SK-N-SH (cell line): ENCODE results near the gene PTPN4.

Experiments
- EP300 ChIP-seq, 2 experiments: IDR thresholded peaks; 2 replicates each; pipeline versions ENCODE4 v1.4.0 to v1.6.1; 2012; ENCODE audit warnings: borderline replicate concordance in 1 of 2, low read depth in 1 of 2, low read length in 1 of 2
- FOSL2 ChIP-seq: IDR thresholded peaks from 2 replicates; pipeline ENCODE4 v1.4.0; 2012; ENCODE audit warnings: low read depth, mild to moderate bottlenecking, moderate library complexity, borderline replicate concordance
- NRF1 ChIP-seq: IDR thresholded peaks from 2 replicates; pipeline ENCODE4 v1.6.1; 2012; ENCODE audit warnings: low read depth, mild to moderate bottlenecking, low read length
- POLR2AphosphoS5 ChIP-seq: IDR thresholded peaks from 2 replicates; pipeline ENCODE4 v1.6.1; 2012; ENCODE audit warnings: low read depth, low read length
- SMC3 ChIP-seq: IDR thresholded peaks from 2 replicates; pipeline ENCODE4 v1.6.1; 2012; ENCODE audit warnings: low read depth, low read length, improper control_type of control experiment
- TF ChIP-seq, protein P1 (sequence below): fragments of 200-600 bp; sonication (generic); IDR thresholded peaks from 2 replicates; pipeline ENCODE4 v1.6.1; 2017; ENCODE audit warnings: antibody characterized with exemption, mild to moderate bottlenecking, moderate library complexity
- TF ChIP-seq, protein P2 (sequence below): IDR thresholded peaks from 2 replicates; pipeline ENCODE4 v1.4.0; 2012; ENCODE audit warnings: low read depth

DNA sequence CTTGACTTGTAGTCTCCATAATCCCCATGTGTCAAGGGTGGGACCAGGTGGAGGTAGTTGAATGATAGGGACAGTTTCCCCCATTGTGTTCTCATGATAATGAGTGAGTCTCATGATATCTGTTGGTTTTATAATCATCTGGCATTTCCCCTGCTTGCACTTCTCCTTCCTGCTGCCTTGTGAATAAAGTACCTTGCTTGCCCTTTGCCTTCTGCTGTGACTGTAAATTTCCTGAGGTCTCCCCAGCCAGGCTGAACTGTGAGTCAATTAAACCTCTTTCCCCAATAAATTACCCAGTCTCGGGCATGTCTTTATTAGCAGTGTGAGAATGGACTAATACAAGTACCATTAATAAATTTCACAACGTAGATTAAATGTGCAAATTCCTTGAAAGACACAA lies 150.8 kb downstream of the PTPN4 start:
- TF ChIP-seq POLR2AphosphoS5, result no peak
- TF ChIP-seq FOSL2, result no peak
- no peak for TF ChIP-seq NRF1
- TF ChIP-seq, protein P1, sequence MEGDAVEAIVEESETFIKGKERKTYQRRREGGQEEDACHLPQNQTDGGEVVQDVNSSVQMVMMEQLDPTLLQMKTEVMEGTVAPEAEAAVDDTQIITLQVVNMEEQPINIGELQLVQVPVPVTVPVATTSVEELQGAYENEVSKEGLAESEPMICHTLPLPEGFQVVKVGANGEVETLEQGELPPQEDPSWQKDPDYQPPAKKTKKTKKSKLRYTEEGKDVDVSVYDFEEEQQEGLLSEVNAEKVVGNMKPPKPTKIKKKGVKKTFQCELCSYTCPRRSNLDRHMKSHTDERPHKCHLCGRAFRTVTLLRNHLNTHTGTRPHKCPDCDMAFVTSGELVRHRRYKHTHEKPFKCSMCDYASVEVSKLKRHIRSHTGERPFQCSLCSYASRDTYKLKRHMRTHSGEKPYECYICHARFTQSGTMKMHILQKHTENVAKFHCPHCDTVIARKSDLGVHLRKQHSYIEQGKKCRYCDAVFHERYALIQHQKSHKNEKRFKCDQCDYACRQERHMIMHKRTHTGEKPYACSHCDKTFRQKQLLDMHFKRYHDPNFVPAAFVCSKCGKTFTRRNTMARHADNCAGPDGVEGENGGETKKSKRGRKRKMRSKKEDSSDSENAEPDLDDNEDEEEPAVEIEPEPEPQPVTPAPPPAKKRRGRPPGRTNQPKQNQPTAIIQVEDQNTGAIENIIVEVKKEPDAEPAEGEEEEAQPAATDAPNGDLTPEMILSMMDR, result no peak
- TF ChIP-seq SMC3, result no peak
- TF ChIP-seq EP300 (IDR thresholded peaks at IDR 0.05; ENCODE audit: borderline replicate concordance in 1 of 2, low read depth in 1 of 2, low read length in 1 of 2), result no peak
- TF ChIP-seq, protein P2, sequence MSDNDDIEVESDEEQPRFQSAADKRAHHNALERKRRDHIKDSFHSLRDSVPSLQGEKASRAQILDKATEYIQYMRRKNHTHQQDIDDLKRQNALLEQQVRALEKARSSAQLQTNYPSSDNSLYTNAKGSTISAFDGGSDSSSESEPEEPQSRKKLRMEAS, result no peak
